ENCODE results near the gene CUTC.

CUTC gene

DNA sequence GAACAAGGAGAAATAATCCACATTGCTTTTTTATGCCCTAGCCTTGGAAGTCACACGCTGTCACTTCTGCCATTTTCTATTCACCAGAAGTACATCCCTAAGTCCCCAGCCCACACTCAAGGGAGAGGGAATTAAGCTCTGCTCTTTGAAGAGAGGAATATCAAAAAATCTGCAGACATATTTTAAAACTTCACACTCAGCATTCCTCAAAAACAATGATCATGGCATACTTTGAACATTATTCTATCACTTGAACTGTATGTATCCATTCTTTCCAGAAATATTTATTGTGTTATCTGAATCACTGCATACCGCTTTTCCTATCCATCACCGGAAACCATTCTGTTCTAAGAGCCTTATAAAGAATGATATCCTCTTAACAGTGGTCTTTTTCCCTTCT, 59.8 kb downstream of the CUTC start:
- H3K4me3 ChIP-seq (ENCODE audit: low read depth in 1 of 2, low read length in 2 of 2) = no peak overlapping the region
- peaks cover 0 to 3% of the 10 kb centered on the region in 2 donors for H3K4me1 ChIP-seq (ENCODE audit: control insufficient read depth in 1 of 2, insufficient read depth in 2 of 2, low read length in 2 of 2)
- no peak overlapping the region for H3K9ac ChIP-seq (ENCODE audit: low read depth in 1 of 2, low read length in 2 of 2)
- H3K27ac ChIP-seq (ENCODE audit: low read depth, low read length) = no peak overlapping the region
- no peaks in the 10 kb centered on the region for H3K9me3 ChIP-seq (ENCODE audit: control insufficient read depth in 1 of 2, low read length in 2 of 2)
- H3K27me3 ChIP-seq (ENCODE audit: control insufficient read depth in 1 of 2, insufficient read depth in 2 of 2, low read length in 2 of 2) = no peaks in the 10 kb centered on the region
- peaks cover 0 to 3% of the 10 kb centered on the region in 2 donors for H3K36me3 ChIP-seq (ENCODE audit: control insufficient read depth in 1 of 2, insufficient read depth in 2 of 2, low read length in 2 of 2)

DNA sequence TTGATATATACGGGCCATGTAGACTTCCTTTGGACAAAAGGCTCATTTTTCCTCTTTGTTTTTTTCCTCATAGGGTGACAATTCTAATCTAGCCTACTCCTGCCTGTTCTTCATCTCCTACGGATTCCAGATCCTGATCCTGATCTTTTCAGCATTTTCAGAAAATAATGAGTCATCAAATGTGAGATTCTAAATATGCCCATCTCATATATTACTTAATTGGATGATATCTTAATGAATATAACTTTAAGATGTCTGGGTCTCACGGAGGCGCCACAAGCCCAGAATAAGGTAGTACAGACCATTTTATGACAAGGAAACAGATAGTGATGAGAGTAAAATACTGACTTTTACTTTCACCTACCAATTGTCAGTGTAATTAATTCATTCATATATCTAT, 61.8 kb downstream of the CUTC start:
- Histone ChIP-seq H3K9me3 (ENCODE audit: control insufficient read depth in 1 of 2, low read length in 2 of 2) (no peaks in the 10 kb centered on the region), H3K27me3 (ENCODE audit: control insufficient read depth in 1 of 2, insufficient read depth in 2 of 2, low read length in 2 of 2) (no peaks in the 10 kb centered on the region), H3K36me3 (ENCODE audit: control insufficient read depth in 1 of 2, insufficient read depth in 2 of 2, low read length in 2 of 2) (peaks cover 0 to 7% of the 10 kb centered on the region in 2 donors), H3K27ac (ENCODE audit: low read depth, low read length) (no peak overlapping the region), H3K9ac (ENCODE audit: low read depth in 1 of 2, low read length in 2 of 2) (no peak overlapping the region), H3K4me1 (ENCODE audit: control insufficient read depth in 1 of 2, insufficient read depth in 2 of 2, low read length in 2 of 2) (no peaks in the 10 kb centered on the region), H3K4me3 (ENCODE audit: low read depth in 1 of 2, low read length in 2 of 2) (no peak overlapping the region)

GRCh38 chr10:99796928-99797327, 64.9 kb downstream of the CUTC start:
- no peaks in the 10 kb centered on the region for H3K9me3 ChIP-seq (ENCODE audit: control insufficient read depth in 1 of 2, low read length in 2 of 2)
- no peaks in the 10 kb centered on the region for H3K4me1 ChIP-seq (ENCODE audit: control insufficient read depth in 1 of 2, insufficient read depth in 2 of 2, low read length in 2 of 2)
- no peak overlapping the region for H3K9ac ChIP-seq (ENCODE audit: low read depth in 1 of 2, low read length in 2 of 2)
- no peaks in the 10 kb centered on the region for H3K27me3 ChIP-seq (ENCODE audit: control insufficient read depth in 1 of 2, insufficient read depth in 2 of 2, low read length in 2 of 2)
- no peak overlapping the region for H3K4me3 ChIP-seq (ENCODE audit: low read depth in 1 of 2, low read length in 2 of 2)
- no peak overlapping the region for H3K27ac ChIP-seq (ENCODE audit: low read depth, low read length)
- peaks cover 0 to 7% of the 10 kb centered on the region in 2 donors for H3K36me3 ChIP-seq (ENCODE audit: control insufficient read depth in 1 of 2, insufficient read depth in 2 of 2, low read length in 2 of 2)

DNA sequence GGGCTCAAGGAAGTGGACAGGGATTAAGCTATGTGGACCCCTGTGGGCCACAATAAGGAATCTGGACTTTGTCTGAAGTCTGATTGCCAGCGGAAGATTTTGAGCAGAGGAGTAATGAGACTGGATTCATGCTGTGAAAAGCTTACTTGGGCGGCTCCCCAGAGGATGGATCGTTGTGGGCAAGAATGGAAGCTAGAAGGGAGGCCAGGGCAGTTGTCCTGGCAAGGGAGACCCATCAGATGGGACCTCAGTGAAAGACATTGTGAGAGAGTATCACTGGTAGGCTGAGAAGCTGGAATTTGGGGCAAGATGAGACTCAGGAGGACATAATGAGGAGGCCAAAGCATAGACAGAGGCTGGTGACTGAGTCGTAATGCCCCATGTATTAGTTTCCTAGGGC, 66.0 kb downstream of the CUTC start:
- Histone ChIP-seq H3K9me3 (ENCODE audit: control insufficient read depth in 1 of 2, low read length in 2 of 2) (no peaks in the 10 kb centered on the region), H3K4me1 (ENCODE audit: control insufficient read depth in 1 of 2, insufficient read depth in 2 of 2, low read length in 2 of 2) (no peaks in the 10 kb centered on the region), H3K27ac (ENCODE audit: low read depth, low read length) (no peak overlapping the region), H3K36me3 (ENCODE audit: control insufficient read depth in 1 of 2, insufficient read depth in 2 of 2, low read length in 2 of 2) (peaks cover 0 to 7% of the 10 kb centered on the region in 2 donors), H3K4me3 (ENCODE audit: low read depth in 1 of 2, low read length in 2 of 2) (no peak overlapping the region), H3K9ac (ENCODE audit: low read depth in 1 of 2, low read length in 2 of 2) (no peak overlapping the region), H3K27me3 (ENCODE audit: control insufficient read depth in 1 of 2, insufficient read depth in 2 of 2, low read length in 2 of 2) (no peaks in the 10 kb centered on the region)

DNA sequence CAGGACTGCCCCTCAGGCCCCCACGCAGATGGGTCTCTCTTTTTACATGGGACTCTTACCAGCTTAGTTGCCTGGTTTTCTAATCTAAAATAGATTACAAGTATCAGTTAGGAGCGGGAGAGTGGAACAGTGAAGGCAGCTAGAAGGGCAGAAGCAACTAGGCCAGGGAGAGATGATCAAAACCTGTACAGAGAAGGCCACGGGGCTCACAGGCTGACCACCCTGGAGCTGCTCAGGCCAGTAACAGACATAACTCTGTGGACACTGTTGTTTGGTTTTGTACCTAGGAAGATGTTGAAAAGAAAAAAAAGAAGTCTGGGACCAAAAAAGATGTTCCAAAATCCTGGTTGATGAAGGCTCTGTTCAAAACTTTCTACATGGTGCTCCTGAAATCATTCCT, 66.9 kb downstream of the CUTC start:
- H3K27ac ChIP-seq (ENCODE audit: low read depth, low read length) = no peak overlapping the region
- H3K4me3 ChIP-seq (ENCODE audit: low read depth in 1 of 2, low read length in 2 of 2) = no peak overlapping the region
- H3K27me3 ChIP-seq (ENCODE audit: control insufficient read depth in 1 of 2, insufficient read depth in 2 of 2, low read length in 2 of 2) = no peaks in the 10 kb centered on the region
- no peaks in the 10 kb centered on the region for H3K9me3 ChIP-seq (ENCODE audit: control insufficient read depth in 1 of 2, low read length in 2 of 2)
- no peak overlapping the region for H3K9ac ChIP-seq (ENCODE audit: low read depth in 1 of 2, low read length in 2 of 2)
- H3K36me3 ChIP-seq (ENCODE audit: control insufficient read depth in 1 of 2, insufficient read depth in 2 of 2, low read length in 2 of 2) = peaks cover 0 to 7% of the 10 kb centered on the region in 2 donors
- H3K4me1 ChIP-seq (ENCODE audit: control insufficient read depth in 1 of 2, insufficient read depth in 2 of 2, low read length in 2 of 2) = no peaks in the 10 kb centered on the region

DNA sequence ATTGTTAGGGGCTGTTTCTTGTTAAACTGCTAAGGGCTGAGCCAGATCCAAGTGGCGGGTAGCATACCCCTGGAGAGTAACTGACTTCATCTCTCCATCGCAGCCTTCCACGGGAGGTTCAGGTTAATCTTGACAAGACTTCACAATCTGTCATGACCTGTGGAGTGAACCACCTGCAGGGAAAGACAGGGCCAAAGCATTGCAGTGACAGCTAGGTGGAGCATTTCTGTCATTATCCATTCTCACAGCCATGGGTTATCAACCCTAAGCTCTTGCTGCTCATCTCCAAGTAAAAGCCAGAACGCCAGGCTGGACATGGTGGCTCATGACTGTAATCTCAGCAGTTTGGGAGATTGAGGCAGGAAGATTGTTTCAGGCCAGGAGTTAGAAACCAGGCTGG, 67.6 kb downstream of the CUTC start:
- Histone ChIP-seq H3K36me3 (ENCODE audit: control insufficient read depth in 1 of 2, insufficient read depth in 2 of 2, low read length in 2 of 2) (peaks cover 0 to 10% of the 10 kb centered on the region in 2 donors), H3K27ac (ENCODE audit: low read depth, low read length) (no peak overlapping the region), H3K9me3 (ENCODE audit: control insufficient read depth in 1 of 2, low read length in 2 of 2) (no peaks in the 10 kb centered on the region), H3K4me1 (ENCODE audit: control insufficient read depth in 1 of 2, insufficient read depth in 2 of 2, low read length in 2 of 2) (no peaks in the 10 kb centered on the region), H3K9ac (ENCODE audit: low read depth in 1 of 2, low read length in 2 of 2) (no peak overlapping the region), H3K4me3 (ENCODE audit: low read depth in 1 of 2, low read length in 2 of 2) (no peak overlapping the region), H3K27me3 (ENCODE audit: control insufficient read depth in 1 of 2, insufficient read depth in 2 of 2, low read length in 2 of 2) (no peaks in the 10 kb centered on the region)

GRCh38 chr10:99804471-99804870, 72.4 kb downstream of the CUTC start:
- Histone ChIP-seq H3K27me3 (ENCODE audit: control insufficient read depth in 1 of 2, insufficient read depth in 2 of 2, low read length in 2 of 2) (no peaks in the 10 kb centered on the region), H3K9me3 (ENCODE audit: control insufficient read depth in 1 of 2, low read length in 2 of 2) (no peaks in the 10 kb centered on the region), H3K9ac (ENCODE audit: low read depth in 1 of 2, low read length in 2 of 2) (no peak overlapping the region), H3K4me3 (ENCODE audit: low read depth in 1 of 2, low read length in 2 of 2) (no peak overlapping the region), H3K36me3 (ENCODE audit: control insufficient read depth in 1 of 2, insufficient read depth in 2 of 2, low read length in 2 of 2) (peaks cover 0 to 8% of the 10 kb centered on the region in 2 donors), H3K27ac (ENCODE audit: low read depth, low read length) (no peak overlapping the region), H3K4me1 (ENCODE audit: control insufficient read depth in 1 of 2, insufficient read depth in 2 of 2, low read length in 2 of 2) (no peaks in the 10 kb centered on the region)

DNA sequence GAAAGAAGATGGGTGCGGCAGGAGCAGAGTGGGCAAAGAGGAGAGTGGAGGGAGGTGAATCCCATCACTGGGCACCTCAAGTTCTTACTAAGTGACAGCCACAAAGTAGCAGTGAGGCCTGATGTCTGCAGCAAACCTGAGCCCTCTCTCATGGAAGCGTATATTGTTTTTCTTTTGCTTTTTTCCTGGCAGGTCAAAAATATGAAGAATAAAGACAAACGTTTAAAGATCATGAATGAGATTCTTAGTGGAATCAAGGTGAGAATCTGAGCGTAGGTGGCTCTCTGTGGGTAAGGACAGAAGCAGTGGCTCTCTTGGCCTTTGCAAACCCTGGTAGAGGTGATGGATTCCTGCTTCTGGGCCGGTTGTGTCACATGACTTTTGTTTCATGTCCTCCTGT, 73.2 kb downstream of the CUTC start:
- Histone ChIP-seq H3K27ac (ENCODE audit: low read depth, low read length) (no peak overlapping the region), H3K9me3 (ENCODE audit: control insufficient read depth in 1 of 2, low read length in 2 of 2) (no peaks in the 10 kb centered on the region), H3K4me1 (ENCODE audit: control insufficient read depth in 1 of 2, insufficient read depth in 2 of 2, low read length in 2 of 2) (no peaks in the 10 kb centered on the region), H3K4me3 (ENCODE audit: low read depth in 1 of 2, low read length in 2 of 2) (no peak overlapping the region), H3K9ac (ENCODE audit: low read depth in 1 of 2, low read length in 2 of 2) (no peak overlapping the region), H3K36me3 (ENCODE audit: control insufficient read depth in 1 of 2, insufficient read depth in 2 of 2, low read length in 2 of 2) (peaks cover 0 to 8% of the 10 kb centered on the region in 2 donors), H3K27me3 (ENCODE audit: control insufficient read depth in 1 of 2, insufficient read depth in 2 of 2, low read length in 2 of 2) (no peaks in the 10 kb centered on the region)
